Measurements from ENCODE around the gene TIAL1.
"Not testable (repeated sequence)": the region's sequence is repeated elsewhere in the genome, so short reads cannot be mapped to it uniquely, and the experiment has no call there.

Gene TIAL1

DNA sequence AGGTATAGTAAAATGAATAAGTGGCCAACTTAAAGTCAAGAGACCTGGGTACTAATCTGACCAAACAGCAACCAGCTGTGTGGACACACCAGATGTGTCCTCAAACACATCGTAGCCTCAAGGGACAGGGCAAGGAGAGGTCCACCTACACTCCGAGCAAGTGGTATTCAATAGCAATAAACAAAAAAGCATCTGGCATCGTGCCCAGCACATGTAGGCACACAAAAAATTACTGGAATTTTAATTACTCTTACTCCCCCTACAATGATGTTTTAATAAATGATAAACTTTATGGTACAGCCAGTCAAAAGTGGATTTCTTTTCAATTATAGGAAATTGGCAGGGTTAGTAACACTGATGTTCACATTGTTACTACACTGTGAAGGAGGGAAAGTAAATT, 50.8 kb downstream of the TIAL1 start:
- no peak for DNase-seq

DNA sequence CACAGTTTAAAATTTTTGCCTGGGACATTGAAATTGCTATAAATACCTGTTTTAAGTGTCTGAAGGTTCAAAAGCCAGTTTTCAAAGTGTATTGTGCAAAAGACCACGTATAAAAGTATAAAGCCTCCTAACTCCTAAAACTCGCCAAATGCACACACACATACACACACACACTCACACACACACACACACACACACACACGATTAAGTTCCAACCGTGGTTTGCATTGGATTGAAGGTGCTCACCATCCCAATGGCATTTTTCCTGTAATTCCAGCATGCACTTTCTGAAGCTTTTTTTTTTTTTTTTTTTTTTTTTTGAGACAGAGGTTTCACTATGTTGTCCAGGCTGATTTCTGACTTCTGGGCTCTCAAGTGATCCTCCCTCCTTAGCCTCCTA, 51.5 kb downstream of the TIAL1 start:
- no peak for DNase-seq

DNA sequence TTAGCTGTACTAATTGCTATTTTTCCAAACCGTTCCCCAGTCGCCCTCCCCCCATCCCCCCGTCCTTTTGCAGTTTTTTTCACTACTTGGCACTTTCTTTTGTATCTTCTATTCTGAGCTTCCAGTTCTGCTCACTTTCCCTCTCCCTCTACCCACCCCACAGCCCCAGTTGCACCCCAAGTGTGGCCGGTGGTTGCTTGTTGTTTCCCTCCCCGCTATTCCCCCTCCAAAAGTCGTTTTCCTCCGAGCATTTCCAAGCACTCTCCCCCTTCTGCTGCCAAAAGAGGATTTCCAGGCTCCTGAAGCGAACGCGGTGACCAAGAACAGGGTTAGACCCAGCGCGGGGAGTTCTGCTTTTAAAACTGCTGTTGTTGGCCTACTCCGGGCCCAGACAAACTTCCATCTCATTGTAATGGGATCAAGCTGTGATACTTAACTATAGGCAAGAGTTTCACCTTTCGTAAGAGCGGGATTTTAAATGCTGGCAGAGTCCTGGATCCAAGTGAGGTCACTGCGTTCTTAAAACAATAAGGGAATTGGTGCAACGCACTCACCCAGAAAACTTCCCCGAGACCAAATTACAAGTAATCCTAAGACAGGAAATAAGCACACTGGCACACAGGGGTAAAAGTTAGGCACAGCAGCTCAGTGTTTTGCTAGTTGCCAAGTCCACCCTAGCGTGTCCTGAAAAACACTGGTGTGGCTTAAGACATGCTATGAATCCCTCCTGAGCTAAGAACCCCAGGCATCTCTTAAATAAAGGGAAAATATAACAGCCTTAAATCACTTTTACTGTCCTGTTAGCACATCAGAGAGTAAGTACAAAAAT, 52.7 kb downstream of the TIAL1 start:
- DNase-seq = no peak

GRCh38 chr10:119542988-119543813, 53.6 kb downstream of the TIAL1 start:
- peak; percentile 78 for DNase-seq

GRCh38 chr10:119542357-119542987, 54.3 kb downstream of the TIAL1 start, which contains the start of gene RGS10:
TSS of gene RGS10 (minus strand) at chr10:119542719. CDS start at chr10:119542638, 81 bp downstream.
- peak; percentile 90 for DNase-seq

GRCh38 chr10:119541459-119542356, 55.1 kb downstream of the TIAL1 start:
- DNase-seq = peak; percentile 78

DNA sequence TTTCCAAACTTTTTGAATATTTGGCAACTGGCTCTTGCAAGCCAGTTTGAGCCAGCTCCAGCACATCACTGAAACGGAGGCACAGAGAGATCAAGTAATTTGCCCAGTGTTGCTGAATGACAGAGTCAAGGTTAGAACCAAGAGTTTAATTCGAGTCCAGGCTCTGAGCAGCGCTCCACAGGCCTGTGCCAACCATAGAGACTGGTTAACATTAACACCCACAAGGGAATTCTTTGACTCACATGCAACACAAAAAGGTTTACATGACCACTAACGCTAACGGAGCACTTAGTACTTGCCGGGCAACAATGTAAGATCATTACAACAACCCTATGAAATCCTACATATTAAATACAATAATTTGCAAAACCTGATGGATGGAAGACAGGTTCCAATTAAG, 55.7 kb downstream of the TIAL1 start:
- peak; percentile 40 for DNase-seq

- no peak for DNase-seq
These were observed 56.7 kb downstream of the TIAL1 start for GRCh38 chr10:119540038-119540437.

DNA sequence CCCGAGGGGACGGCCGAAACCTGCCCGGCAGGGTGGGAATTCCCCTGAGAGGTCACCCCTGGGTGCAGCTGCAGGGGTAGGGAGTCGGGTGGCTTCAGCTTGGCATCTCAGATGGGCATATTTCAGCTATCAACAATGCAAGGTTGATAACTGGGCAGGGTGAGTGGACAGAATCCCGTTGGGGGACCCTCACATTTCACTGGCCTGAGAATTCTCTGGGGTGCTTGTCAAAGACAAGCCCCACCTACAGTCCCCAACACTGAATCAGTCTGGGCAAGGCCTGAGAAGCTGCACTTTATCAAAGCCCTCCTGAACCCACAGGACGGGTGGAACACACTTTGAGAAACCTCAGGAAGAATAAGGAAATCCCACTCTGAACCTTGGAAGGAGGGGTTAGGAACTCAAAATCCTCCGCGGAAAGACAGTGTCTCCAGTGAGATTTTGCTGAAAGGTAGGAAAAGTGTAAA, 57.4 kb downstream of the TIAL1 start:
- peak; percentile 35 for DNase-seq

DNA sequence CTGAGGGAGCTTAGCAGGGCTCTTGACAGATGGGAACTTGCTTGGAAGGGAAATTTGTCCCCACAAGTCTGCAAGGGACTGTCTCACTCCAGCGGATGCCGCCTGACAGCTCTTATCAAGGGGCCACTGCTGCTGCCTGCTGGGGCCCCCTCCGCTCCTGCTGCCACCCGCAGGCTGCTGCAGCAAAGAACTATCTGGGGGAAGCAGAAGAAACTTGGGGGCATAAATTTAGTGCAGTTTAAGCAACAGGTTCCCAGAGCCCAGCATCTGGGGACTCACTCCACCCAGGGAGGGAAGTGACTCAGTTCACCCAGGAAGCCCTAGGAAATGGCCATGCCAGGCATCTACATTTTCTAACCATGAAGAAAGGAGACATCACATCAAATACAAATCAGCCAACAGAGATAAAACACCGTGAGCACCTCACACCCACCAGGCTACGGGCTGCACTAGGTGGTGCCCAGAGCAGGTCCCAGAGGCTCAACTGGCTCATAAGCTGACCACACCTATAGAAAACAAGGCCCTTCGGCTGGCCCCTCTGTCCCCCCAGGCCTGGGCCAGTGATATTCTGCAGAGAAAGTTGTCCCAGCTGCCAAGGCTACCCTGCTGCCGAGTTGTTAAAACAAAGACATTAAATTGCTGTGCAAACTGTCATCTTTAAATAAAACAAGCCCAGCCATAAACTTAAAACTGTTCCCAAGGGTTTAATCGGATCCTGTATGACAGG, 58.0 kb downstream of the TIAL1 start:
- DNase-seq = peak; percentile 62

DNA sequence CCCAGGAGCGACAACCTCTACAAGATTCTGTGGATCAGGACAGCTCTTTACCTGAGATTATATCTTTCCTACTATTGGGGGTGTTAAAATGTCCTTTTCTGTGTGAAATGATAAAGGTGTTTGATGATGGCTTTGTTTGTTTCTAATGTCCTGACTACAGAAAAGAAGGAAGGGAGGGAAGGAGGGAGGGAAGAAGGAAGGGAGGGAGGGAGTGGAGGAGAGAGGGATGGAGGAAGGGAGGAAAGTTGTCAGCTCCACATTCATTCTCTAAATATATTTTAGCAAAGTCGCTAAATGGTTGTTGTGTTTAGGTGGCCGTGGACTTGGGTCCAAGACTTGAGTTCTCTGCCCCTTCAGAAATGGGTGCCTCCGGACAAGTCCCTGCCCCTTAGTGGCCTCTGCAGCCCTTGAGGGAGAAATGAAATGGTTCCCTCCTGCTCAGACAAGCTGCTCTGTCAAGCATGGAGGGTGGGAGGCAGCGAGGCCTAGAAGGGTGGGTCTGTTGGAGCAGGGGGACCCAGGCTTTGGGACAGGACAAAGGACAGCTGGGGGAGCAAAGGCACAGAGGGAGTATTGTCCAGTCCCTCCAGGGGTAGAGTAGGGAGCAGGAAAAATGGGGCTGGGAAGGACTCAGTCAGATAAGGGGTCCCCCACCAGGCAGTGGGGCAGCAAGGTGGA, 58.7 kb downstream of the TIAL1 start:
- DNase-seq = no peak

DNA sequence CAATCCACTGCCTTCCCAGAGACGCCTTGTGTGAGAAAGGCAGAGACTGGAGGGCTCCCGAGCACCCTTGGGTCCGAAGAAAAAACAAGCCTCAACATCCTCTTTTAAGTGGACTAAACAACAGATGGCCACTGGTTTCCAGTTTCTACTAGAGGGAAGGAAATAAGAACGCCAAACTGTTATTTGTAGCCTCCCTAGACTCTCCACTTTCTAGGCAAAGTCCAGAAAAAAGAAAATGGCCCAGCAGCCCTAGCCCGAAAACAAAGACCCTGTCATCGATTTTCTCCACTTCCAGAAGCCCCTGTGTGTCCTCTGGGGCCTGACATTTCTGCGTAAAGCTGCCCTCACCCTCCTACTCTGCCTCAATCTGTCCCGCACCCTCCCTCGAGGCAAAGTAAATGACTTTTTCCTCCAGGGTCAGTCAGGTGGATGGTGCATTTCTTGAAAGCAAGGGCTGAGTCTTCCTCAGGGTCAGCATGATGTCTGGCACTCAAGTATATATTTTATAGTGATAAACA, 60.2 kb downstream of the TIAL1 start:
- DNase-seq = no peak

DNA sequence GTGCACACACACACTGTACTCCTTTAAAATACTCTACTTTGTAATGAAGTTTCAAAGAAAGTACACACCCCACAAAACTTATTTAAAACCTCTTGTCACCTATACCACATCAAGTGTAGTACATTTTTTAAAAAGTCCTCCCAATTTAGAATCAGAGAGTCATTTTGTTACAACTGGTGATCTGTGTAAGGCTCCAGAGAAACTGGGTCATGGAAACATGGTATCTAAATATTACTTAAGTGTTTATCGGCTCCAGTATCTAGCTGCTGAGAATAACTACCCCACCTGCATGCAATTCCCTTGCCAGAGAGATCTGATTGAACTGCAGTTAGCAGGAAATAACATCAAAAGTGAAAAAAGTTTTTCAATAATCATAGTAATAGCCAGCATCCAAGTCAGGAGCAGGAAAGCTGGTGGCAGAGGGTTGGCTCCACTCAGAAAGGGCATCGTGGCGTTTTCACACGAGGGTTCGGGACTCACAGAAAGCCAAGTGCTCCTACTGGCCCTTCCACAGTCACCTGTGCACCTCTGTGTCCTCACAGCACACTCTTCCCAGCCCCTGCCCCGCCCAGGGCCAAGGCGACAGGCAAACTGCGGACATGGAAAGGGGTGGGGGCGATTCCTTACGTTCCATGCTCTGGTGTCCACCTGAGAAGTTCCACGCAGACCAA, 60.8 kb downstream of the TIAL1 start:
- no peak for DNase-seq

GRCh38 chr10:119535305-119535704, 61.5 kb downstream of the TIAL1 start:
- no peak for DNase-seq

GRCh38 chr10:119533473-119533872, 63.3 kb downstream of the TIAL1 start:
- no peak for DNase-seq

DNA sequence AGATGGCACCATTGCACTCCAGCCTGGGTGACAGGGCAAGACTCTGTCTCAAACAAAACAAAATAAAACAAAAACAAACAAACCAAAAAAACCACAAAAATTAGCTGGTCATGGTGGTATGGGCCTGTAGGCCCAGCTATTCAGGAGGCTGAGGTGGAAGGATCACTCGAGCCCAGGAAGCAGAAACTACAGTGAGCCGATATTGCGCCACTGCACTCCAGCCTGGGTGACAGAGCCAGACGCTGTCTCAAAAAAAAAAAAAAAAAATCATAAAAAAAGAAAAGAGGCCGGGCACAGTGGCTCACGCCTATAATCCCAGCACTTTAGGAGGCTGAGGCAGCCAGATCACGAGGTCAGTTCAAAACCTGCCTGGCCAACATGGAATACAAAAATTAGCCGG, 64.0 kb downstream of the TIAL1 start:
- DNase-seq = not testable (repeated sequence)

DNA sequence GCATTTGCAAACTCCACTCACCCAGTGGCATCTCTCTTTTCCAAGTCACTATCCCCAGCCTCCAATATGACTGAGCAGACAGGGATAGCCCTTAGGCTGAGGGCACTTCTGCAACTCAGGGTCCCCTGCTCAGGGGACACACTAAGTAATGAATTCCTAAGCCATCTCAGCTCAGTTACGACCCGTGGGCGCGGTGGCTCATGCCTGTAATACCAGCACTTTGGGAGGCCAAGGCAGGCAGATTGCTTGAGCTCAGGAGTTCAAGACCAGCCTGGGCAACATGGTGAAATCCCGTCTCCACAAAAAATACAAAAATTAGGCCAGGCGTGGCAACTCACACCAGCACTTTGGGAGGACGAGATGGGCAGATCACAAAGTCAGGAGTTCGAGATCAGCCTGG, 64.5 kb downstream of the TIAL1 start:
- not testable (repeated sequence) for DNase-seq

DNA sequence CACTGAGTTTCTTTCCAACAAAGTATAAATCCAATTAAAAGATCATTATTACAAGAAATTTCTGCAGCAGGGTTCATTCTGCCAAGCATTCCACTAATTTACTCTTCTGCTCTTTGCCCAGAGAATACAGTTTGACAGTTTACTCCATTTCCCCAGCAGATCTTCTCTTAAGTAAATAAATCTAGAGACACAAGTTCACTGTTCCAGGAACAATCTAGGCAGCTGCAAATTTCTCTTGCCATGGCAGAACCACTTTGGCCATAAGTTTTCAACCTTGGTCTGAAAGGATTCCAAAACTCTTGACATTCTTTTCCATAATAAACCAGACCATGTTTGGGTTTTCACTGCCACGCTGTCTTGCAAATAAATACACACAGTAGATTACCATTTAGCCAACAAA, 65.7 kb downstream of the TIAL1 start:
- DNase-seq = no peak

- DNase-seq = not testable (repeated sequence)
These were observed 68.0 kb downstream of the TIAL1 start for GRCh38 chr10:119528663-119529237.

All from activated CD4-positive, alpha-beta T cell treated with anti-CD3 and anti-CD28 coated beads for 48 hours (primary cell).